Gastroesophageal sphincter (tissue), 3 donors: Measurements from ENCODE around the gene GOSR2.
A peak's percentile ranks its signal among the peaks of the same experiment; 100 is the strongest.

Experiments used
- CTCF ChIP-seq, 4 experiments: fragments of 200-600 bp in 2 of 4; fragments of 450-650 bp in 2 of 4; sonication (generic) in 1 of 4; IDR thresholded peaks; one replicate each; pipeline ENCODE4 v1.5.1; 2017 to 2019; ENCODE audit warnings: antibody characterized with exemption in 4 of 4, mild to moderate bottlenecking in 2 of 4, moderate library complexity in 2 of 4
- EP300 ChIP-seq: sonication (generic); formaldehyde crosslinking; IDR thresholded peaks from one replicate; pipeline ENCODE4 v1.6.1; 2017; ENCODE audit warnings: antibody characterized with exemption, mild to moderate bottlenecking
- POLR2AphosphoS5 ChIP-seq: sonication (generic); formaldehyde crosslinking; IDR thresholded peaks from one replicate; pipeline ENCODE4 v1.6.1; 2017; ENCODE audit warnings: antibody characterized with exemption

- peak in 3 of 4 experiments; percentile 49 to 79 (median 70) for TF ChIP-seq CTCF (IDR thresholded peaks at IDR 0.05)
- TF ChIP-seq POLR2AphosphoS5 = no peak
- no peak for TF ChIP-seq EP300
These were observed 19.7 kb downstream of the GOSR2 start for GRCh38 chr17:46942441-46943217.
